SK-N-SH (cell line): ENCODE results near the gene PPP1R12B.
"Not testable (repeated sequence)": the region's sequence is repeated elsewhere in the genome, so short reads cannot be mapped to it uniquely, and the experiment has no call there.

ENCODE experiments used
- CTCF ChIP-seq: fragments of 200-600 bp; sonication (generic); IDR thresholded peaks from 2 replicates; pipeline ENCODE4 v1.6.1; 2017; ENCODE audit warnings: antibody characterized with exemption, mild to moderate bottlenecking, moderate library complexity
- EP300 ChIP-seq, 2 experiments: IDR thresholded peaks; 2 replicates each; pipeline versions ENCODE4 v1.4.0 to v1.6.1; 2012; ENCODE audit warnings: borderline replicate concordance in 1 of 2, low read depth in 1 of 2, low read length in 1 of 2
- EZH2phosphoT487 ChIP-seq: fragments of 200-600 bp; sonication (generic); IDR thresholded peaks from 2 replicates; pipeline ENCODE4 v1.6.1; 2017; ENCODE audit warnings: low read depth, mixed run types, mild to moderate bottlenecking, antibody characterized with exemption, moderate library complexity, borderline replicate concordance
- NRF1 ChIP-seq: IDR thresholded peaks from 2 replicates; pipeline ENCODE4 v1.6.1; 2012; ENCODE audit warnings: low read depth, mild to moderate bottlenecking, low read length
- RCOR1 ChIP-seq: fragments of 150-350 bp; IDR thresholded peaks from 2 replicates; pipeline ENCODE4 v1.6.1; 2017; ENCODE audit warnings: antibody characterized with exemption, low read length
- SMC3 ChIP-seq: IDR thresholded peaks from 2 replicates; pipeline ENCODE4 v1.6.1; 2012; ENCODE audit warnings: low read depth, low read length, improper control_type of control experiment
- TAF1 ChIP-seq: IDR thresholded peaks from 2 replicates; pipeline ENCODE4 v1.6.1; 2012; ENCODE audit warnings: low read depth, mild to moderate bottlenecking, low read length, moderate library complexity, borderline replicate concordance
- TCF12 ChIP-seq: IDR thresholded peaks from 2 replicates; pipeline ENCODE4 v1.4.0; 2012
- TEAD4 ChIP-seq: IDR thresholded peaks from 2 replicates; pipeline ENCODE4 v1.4.0; 2012; ENCODE audit warnings: mild to moderate bottlenecking, borderline replicate concordance; ENCODE audit not compliant: insufficient read depth
- USF2 ChIP-seq: fragments of 150-350 bp; IDR thresholded peaks from 2 replicates; pipeline ENCODE4 v1.6.1; 2017; ENCODE audit warnings: antibody characterized with exemption, low read length, low read depth, borderline replicate concordance

- not testable (repeated sequence) for TF ChIP-seq RCOR1; EZH2phosphoT487; NRF1; TCF12; CTCF; EP300 (IDR thresholded peaks at IDR 0.05; ENCODE audit: borderline replicate concordance in 1 of 2, low read depth in 1 of 2, low read length in 1 of 2); USF2; TAF1; SMC3; TEAD4
Measured at GRCh38 chr1:202518905-202519304, 170.4 kb downstream of the PPP1R12B start.
